Duodenal mucosa (tissue), 2 donors: Measurements from ENCODE around the gene MVB12B.

Source experiments
- H3K27ac ChIP-seq: one replicate; pipeline ENCODE4 v1.7.0; 2013; ENCODE audit warnings: low read depth, low read length
- H3K27me3 ChIP-seq, 2 donors: one replicate each; pipeline ENCODE4 v1.7.0; 2013; ENCODE audit warnings: low read length in 2 of 2, control low read depth in 1 of 2; ENCODE audit not compliant: insufficient read depth in 2 of 2, control insufficient read depth in 1 of 2
- H3K36me3 ChIP-seq, 2 donors: one replicate each; pipeline ENCODE4 v1.7.0; 2013; ENCODE audit warnings: low read length in 2 of 2, control low read depth in 1 of 2; ENCODE audit not compliant: insufficient read depth in 2 of 2, control insufficient read depth in 1 of 2
- H3K4me1 ChIP-seq, 2 donors: one replicate each; pipeline ENCODE4 v1.7.0; 2013; ENCODE audit warnings: low read length in 2 of 2, control low read depth in 1 of 2; ENCODE audit not compliant: insufficient read depth in 2 of 2, control insufficient read depth in 1 of 2
- H3K4me3 ChIP-seq, 2 donors: one replicate each; pipeline ENCODE4 v1.7.0; 2013; ENCODE audit warnings: low read length in 2 of 2, low read depth in 1 of 2
- H3K9ac ChIP-seq, 2 donors: one replicate each; pipeline ENCODE4 v1.7.0; 2013; ENCODE audit warnings: low read length in 2 of 2, low read depth in 1 of 2
- H3K9me3 ChIP-seq, 2 donors: one replicate each; pipeline ENCODE4 v1.7.0; 2013; ENCODE audit warnings: low read length in 2 of 2, control low read depth in 1 of 2; ENCODE audit not compliant: control insufficient read depth in 1 of 2

Gene MVB12B

DNA sequence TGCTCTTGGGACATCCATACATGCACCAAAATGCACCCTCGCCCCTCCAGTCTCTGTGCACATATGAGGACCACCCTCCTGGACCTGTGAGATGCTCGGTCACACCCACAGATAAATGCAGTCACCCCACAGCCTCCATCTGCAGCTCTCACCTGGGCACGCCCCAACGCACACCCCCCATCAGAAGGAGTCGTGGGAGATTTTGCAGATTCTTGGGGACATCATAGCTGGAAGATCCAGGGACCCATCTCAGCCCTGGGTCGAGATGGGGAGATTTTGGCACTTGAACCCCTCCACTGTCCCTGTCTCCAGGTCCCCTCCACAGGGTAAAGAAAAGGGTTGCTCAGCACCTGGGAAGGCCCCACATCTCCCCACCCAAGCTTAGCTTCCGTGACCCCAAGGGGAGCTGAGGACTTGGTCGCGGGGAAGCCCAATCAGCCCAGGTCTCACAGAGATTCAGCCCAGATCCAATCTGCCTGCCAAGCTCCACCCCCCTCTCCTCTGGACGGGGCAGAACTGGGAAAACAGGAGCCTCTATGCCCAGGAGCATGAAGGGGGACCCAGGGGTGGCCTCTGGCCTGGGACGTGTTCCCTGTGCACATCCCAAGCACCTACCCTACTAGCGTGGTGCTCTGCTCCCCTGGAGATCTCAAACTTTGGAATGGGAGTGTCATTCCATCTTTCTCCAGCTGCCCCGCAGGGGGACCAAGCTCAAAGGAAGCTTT lies 197.9 kb downstream of the MVB12B start:
- no peaks in the 10 kb centered on the region for H3K9me3 ChIP-seq
- peaks cover 0 to 6% of the 10 kb centered on the region in 2 donors for H3K4me1 ChIP-seq
- no peaks in the 10 kb centered on the region for H3K36me3 ChIP-seq
- H3K4me3 ChIP-seq = peak overlapping the region in 1 of 2 donors; percentile 37
- H3K9ac ChIP-seq = no peak overlapping the region
- H3K27ac ChIP-seq = no peak overlapping the region
- peaks cover 11 to 12% of the 10 kb centered on the region in 2 donors for H3K27me3 ChIP-seq

DNA sequence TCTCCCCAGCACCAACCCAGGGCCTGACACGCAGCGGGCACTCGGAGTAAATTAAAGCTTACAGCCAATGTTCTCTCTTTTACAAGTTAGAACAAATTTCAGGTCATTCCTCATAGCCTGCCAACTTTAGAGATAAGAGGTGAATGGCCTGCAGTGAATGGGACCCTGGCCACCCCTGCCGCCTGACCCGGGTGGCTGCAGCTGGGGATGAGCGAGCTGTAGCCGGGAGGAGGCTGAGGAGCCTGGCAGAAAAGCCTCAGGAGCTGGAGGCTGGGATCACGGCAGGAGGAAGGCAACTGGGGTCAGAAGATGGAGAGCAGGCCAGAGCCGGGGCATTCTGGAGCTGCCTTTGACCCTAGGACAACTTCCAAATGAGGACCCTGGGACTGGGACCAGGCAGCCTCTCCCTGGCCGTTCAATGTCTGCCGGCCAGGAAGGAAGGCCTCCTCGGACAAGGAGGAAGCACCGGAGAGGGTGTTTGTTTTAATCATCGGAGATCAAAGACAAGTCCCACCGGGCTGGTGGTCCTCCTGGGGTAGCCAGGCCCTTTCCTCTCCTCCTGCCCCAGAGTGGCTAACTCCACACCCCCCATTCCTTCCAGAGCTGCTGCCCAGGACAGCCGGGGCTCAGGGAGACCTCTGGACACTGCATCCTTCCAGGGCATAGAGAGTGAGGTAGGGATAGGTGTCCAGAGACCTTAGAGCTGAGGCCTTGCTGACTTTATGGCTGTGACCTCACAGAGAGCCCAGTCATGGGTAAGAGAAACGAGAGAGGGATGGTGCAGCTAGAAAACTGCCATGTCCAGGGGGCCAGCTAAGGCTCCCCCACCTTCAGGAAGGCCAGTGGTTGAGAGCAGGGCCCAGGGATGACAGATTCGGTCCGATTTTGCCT lies 199.8 kb downstream of the MVB12B start:
- Histone ChIP-seq H3K9ac (no peak overlapping the region), H3K4me1 (peaks cover 0 to 6% of the 10 kb centered on the region in 2 donors), H3K36me3 (no peaks in the 10 kb centered on the region), H3K27ac (no peak overlapping the region), H3K4me3 (no peak overlapping the region), H3K27me3 (peaks cover 3 to 5% of the 10 kb centered on the region in 2 donors), H3K9me3 (no peaks in the 10 kb centered on the region)

GRCh38 chr9:126527109-126527825 lies 200.6 kb downstream of the MVB12B start:
- Histone ChIP-seq H3K9ac (no peak overlapping the region), H3K36me3 (no peaks in the 10 kb centered on the region), H3K27ac (no peak overlapping the region), H3K4me3 (no peak overlapping the region), H3K4me1 (peaks cover 0 to 6% of the 10 kb centered on the region in 2 donors), H3K9me3 (no peaks in the 10 kb centered on the region), H3K27me3 (peaks cover 2 to 3% of the 10 kb centered on the region in 2 donors)

DNA sequence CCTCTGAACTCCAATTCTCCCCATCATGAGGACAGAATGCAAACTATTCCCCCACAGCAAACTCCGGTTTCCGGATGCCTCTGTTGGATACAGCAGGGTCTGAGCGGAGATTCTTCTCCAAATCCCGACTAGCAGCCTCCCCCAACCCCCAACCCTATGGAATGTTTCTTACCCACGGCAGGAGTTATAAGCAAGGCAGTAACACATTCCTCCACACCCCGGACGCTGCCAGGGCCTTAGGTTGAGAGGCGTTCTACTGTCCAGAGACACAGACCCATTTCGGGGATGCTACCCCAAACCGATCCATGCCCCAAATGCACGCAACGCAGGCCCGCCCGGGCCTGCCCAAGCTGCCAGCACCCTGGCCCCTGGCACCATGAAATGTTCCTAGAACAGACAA lies 201.5 kb downstream of the MVB12B start:
- Histone ChIP-seq H3K4me1 (peaks cover 0 to 6% of the 10 kb centered on the region in 2 donors), H3K27ac (no peak overlapping the region), H3K27me3 (peaks cover 2 to 3% of the 10 kb centered on the region in 2 donors), H3K9ac (no peak overlapping the region), H3K4me3 (no peak overlapping the region), H3K9me3 (no peaks in the 10 kb centered on the region), H3K36me3 (no peaks in the 10 kb centered on the region)

DNA sequence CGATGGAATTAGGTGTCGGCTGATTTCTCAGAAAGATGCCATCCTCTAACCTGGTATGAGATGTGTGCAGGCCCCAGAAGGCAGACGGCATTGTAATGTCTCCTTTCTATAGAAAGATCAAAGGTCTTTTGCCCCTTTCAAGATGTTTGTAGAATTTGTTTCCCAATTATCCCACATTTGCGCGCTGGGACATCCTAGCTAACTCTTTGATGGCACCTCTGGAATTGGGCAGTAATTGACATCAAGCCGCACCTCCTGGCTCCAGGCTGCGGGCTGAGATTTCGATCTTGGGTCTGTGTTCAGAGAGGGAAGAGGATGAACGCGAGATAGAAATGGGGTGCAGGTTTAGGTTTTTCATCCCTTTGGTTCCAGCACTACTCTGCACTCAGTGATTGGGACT lies 202.3 kb downstream of the MVB12B start:
- Histone ChIP-seq H3K9me3 (no peaks in the 10 kb centered on the region), H3K27me3 (peaks cover 2 to 3% of the 10 kb centered on the region in 2 donors), H3K4me1 (peaks cover 0 to 4% of the 10 kb centered on the region in 2 donors), H3K36me3 (no peaks in the 10 kb centered on the region), H3K4me3 (no peak overlapping the region), H3K9ac (no peak overlapping the region), H3K27ac (no peak overlapping the region)

GRCh38 chr9:126531035-126531571 lies 204.5 kb downstream of the MVB12B start:
- no peak overlapping the region for H3K27ac ChIP-seq
- no peaks in the 10 kb centered on the region for H3K36me3 ChIP-seq
- no peak overlapping the region for H3K9ac ChIP-seq
- H3K9me3 ChIP-seq = no peaks in the 10 kb centered on the region
- no peaks in the 10 kb centered on the region for H3K4me1 ChIP-seq
- no peak overlapping the region for H3K4me3 ChIP-seq
- H3K27me3 ChIP-seq = peaks cover 0 to 7% of the 10 kb centered on the region in 2 donors

GRCh38 chr9:126531591-126531990 lies 205.0 kb downstream of the MVB12B start:
- Histone ChIP-seq H3K4me1 (no peaks in the 10 kb centered on the region), H3K4me3 (no peak overlapping the region), H3K27me3 (peaks cover 0 to 5% of the 10 kb centered on the region in 2 donors), H3K9ac (no peak overlapping the region), H3K9me3 (no peaks in the 10 kb centered on the region), H3K27ac (no peak overlapping the region), H3K36me3 (no peaks in the 10 kb centered on the region)

DNA sequence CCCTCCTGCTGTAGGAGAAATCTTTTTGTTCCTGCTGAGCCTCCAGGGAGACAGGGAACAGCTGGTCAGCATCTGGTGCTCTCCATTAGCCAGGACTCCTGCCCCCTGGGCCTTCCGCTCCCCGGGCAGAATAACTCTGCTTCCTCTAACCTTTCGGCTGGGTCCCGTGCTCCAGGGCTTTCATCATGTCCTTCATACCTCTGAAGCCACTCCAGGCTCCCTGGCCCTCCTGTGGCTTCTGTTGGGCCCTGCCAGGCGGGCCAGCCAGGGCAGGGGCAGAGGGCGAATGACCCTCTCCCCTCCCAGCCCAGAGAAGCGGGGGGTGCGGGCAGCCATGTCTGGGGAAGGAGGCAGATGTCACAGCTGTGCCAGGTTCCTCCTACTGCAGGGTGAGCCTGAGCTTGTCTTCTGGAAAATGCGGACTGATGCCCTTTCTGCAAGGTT lies 205.4 kb downstream of the MVB12B start:
- peaks cover 0 to 5% of the 10 kb centered on the region in 2 donors for H3K27me3 ChIP-seq
- H3K27ac ChIP-seq = no peak overlapping the region
- H3K4me1 ChIP-seq = no peaks in the 10 kb centered on the region
- no peak overlapping the region for H3K4me3 ChIP-seq
- H3K36me3 ChIP-seq = no peaks in the 10 kb centered on the region
- no peaks in the 10 kb centered on the region for H3K9me3 ChIP-seq
- H3K9ac ChIP-seq = no peak overlapping the region

DNA sequence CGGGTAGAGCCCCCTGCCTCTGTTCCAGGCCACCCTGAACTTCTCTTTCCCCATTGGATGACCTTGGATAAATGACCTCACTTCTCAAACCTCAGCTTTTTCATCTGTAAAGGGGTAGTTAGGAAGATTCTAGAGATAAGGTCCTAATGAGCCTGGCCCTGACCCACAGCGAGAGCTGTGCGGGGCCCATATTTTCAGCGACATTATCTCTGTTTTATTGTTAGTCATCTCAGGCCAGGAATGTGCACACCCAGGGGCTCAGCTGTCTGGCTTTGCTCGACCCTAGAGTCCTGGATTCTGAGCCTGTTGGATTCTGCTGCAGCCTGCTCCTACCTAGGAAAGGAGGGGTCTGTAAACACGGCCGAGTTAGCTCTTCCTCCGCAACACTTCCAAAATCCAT lies 205.9 kb downstream of the MVB12B start:
- Histone ChIP-seq H3K9ac (no peak overlapping the region), H3K4me3 (no peak overlapping the region), H3K9me3 (no peaks in the 10 kb centered on the region), H3K36me3 (no peaks in the 10 kb centered on the region), H3K27me3 (peaks cover 0 to 5% of the 10 kb centered on the region in 2 donors), H3K4me1 (no peaks in the 10 kb centered on the region), H3K27ac (no peak overlapping the region)
